Ishikawa (cell line): ENCODE data around the gene PRR14L.

ENCODE experiments used
- CEBPB ChIP-seq: IDR thresholded peaks from 2 replicates; pipeline ENCODE4 v1.6.1; 2012
- EP300 ChIP-seq: IDR thresholded peaks from 2 replicates; pipeline ENCODE4 v1.6.1; 2012; ENCODE audit warnings: borderline replicate concordance
- MAX ChIP-seq: IDR thresholded peaks from 2 replicates; pipeline ENCODE4 v1.6.1; 2012
- REST ChIP-seq: IDR thresholded peaks from 2 replicates; pipeline ENCODE4 v1.6.1; 2012; ENCODE audit warnings: low read depth, mild to moderate bottlenecking
- TAF1 ChIP-seq: IDR thresholded peaks from 2 replicates; pipeline ENCODE4 v1.6.1; 2012; ENCODE audit warnings: low read depth, mild to moderate bottlenecking
- TCF12 ChIP-seq: IDR thresholded peaks from 2 replicates; pipeline ENCODE4 v1.6.1; 2012; ENCODE audit warnings: low read depth

- TF ChIP-seq EP300 (no peak), TCF12 (peak; percentile 57; the same call in 1 of the 2 replicates), TAF1 (peak; percentile 63), CEBPB (no peak), MAX (peak; percentile 53; the same call in 1 of the 2 replicates), REST (no peak)
Measured at GRCh38 chr22:31753634-31754501, 3.9 kb upstream of the PRR14L start, which contains the start of gene DEPDC5.
